Measurements from ENCODE around the gene LY9.

Gene LY9

GRCh38 chr1:160795951-160796383 lies at the start of gene LY9:
TSS of gene LY9 (plus strand) at chr1:160796174. CDS start at chr1:160796188, 14 bp downstream.
- DNase-seq: no peak

- no peak for DNase-seq
Observed at GRCh38 chr1:160746836-160747500, 49.0 kb upstream of the LY9 start.

- DNase-seq: no peak
Observed at GRCh38 chr1:160747717-160748116, 48.3 kb upstream of the LY9 start.

GRCh38 chr1:160748181-160748877 lies 47.6 kb upstream of the LY9 start:
- no peak for DNase-seq

GRCh38 chr1:160748878-160749269 lies 47.1 kb upstream of the LY9 start:
- peak; percentile 49 for DNase-seq

- no peak for DNase-seq
Observed at GRCh38 chr1:160750608-160751007, 45.4 kb upstream of the LY9 start.

- DNase-seq: no peak
Observed at GRCh38 chr1:160752406-160752805, 43.6 kb upstream of the LY9 start.

GRCh38 chr1:160752924-160753323 lies 43.0 kb upstream of the LY9 start:
- DNase-seq: no peak

- no peak for DNase-seq
Observed at GRCh38 chr1:160753594-160753993, 42.4 kb upstream of the LY9 start.

- no peak for DNase-seq
Observed at GRCh38 chr1:160755461-160755860, 40.5 kb upstream of the LY9 start.

- no peak for DNase-seq
Observed at GRCh38 chr1:160755911-160756848, 39.8 kb upstream of the LY9 start.

GRCh38 chr1:160756849-160757201 lies 39.1 kb upstream of the LY9 start:
- DNase-seq: no peak

- no peak for DNase-seq
Observed at GRCh38 chr1:160758521-160758920, 37.5 kb upstream of the LY9 start.

- DNase-seq: no peak
Observed at GRCh38 chr1:160759740-160760139, 36.2 kb upstream of the LY9 start.

- DNase-seq: no peak
Observed at GRCh38 chr1:160761046-160761445, 34.9 kb upstream of the LY9 start.

GRCh38 chr1:160761886-160762285 lies 34.1 kb upstream of the LY9 start:
- no peak for DNase-seq

GRCh38 chr1:160763993-160764392 lies 32.0 kb upstream of the LY9 start:
- no peak for DNase-seq

- DNase-seq: no peak
Observed at GRCh38 chr1:160767395-160768294, 28.3 kb upstream of the LY9 start.

GRCh38 chr1:160768295-160768657 lies 27.7 kb upstream of the LY9 start:
- DNase-seq: peak; percentile 80

GRCh38 chr1:160772331-160772730 lies 23.6 kb upstream of the LY9 start:
- DNase-seq: no peak

- DNase-seq: no peak
Observed at GRCh38 chr1:160773093-160773492, 22.9 kb upstream of the LY9 start.

GRCh38 chr1:160774886-160775719 lies 20.9 kb upstream of the LY9 start:
- no peak for DNase-seq

All from hematopoietic multipotent progenitor cell treated with erythropoietin and hydrocortisone succinate and interleukin-3 and kit ligand, for 4 days (in vitro differentiated cells).